Mucosa of stomach (tissue), 1 donor: Measurements from ENCODE around the gene SSTR4.

Source experiments
- H3K27me3 ChIP-seq: one replicate; pipeline ENCODE4 v1.7.0; 2013; ENCODE audit warnings: mild to moderate bottlenecking, low read length; ENCODE audit not compliant: control insufficient read depth, insufficient read depth
- H3K36me3 ChIP-seq: one replicate; pipeline ENCODE4 v1.7.0; 2013; ENCODE audit warnings: low read length; ENCODE audit not compliant: control insufficient read depth, insufficient read depth
- H3K4me1 ChIP-seq: one replicate; pipeline ENCODE4 v1.7.0; 2013; ENCODE audit warnings: mild to moderate bottlenecking, low read length; ENCODE audit not compliant: control insufficient read depth, insufficient read depth
- H3K4me3 ChIP-seq: one replicate; pipeline ENCODE4 v1.7.0; 2013; ENCODE audit warnings: low read length
- H3K9ac ChIP-seq: one replicate; pipeline ENCODE4 v1.7.0; 2013; ENCODE audit warnings: mild to moderate bottlenecking, low read length, moderate library complexity
- H3K9me3 ChIP-seq: one replicate; pipeline ENCODE4 v1.7.0; 2013; ENCODE audit warnings: mild to moderate bottlenecking, low read length, moderate library complexity; ENCODE audit not compliant: control insufficient read depth
- donor health status: Pancreatic carcinoma.

The SSTR4 gene

GRCh38 chr20:23049201-23050075 is 14.3 kb downstream of the SSTR4 start, which contains the start of gene THBD:
THBD (minus strand) TSS chr20:23049672; CDS start chr20:23049504, 168 bp downstream.
- Histone ChIP-seq H3K27me3 (peaks cover 4% of the 10 kb centered on the region), H3K4me3 (peak within 1 kb of the TSS; percentile 78), H3K36me3 (no peaks in the 10 kb centered on the region), H3K9me3 (no peaks in the 10 kb centered on the region), H3K4me1 (peaks cover 32% of the 10 kb centered on the region), H3K9ac (peak within 1 kb of the TSS; percentile 67)

DNA sequence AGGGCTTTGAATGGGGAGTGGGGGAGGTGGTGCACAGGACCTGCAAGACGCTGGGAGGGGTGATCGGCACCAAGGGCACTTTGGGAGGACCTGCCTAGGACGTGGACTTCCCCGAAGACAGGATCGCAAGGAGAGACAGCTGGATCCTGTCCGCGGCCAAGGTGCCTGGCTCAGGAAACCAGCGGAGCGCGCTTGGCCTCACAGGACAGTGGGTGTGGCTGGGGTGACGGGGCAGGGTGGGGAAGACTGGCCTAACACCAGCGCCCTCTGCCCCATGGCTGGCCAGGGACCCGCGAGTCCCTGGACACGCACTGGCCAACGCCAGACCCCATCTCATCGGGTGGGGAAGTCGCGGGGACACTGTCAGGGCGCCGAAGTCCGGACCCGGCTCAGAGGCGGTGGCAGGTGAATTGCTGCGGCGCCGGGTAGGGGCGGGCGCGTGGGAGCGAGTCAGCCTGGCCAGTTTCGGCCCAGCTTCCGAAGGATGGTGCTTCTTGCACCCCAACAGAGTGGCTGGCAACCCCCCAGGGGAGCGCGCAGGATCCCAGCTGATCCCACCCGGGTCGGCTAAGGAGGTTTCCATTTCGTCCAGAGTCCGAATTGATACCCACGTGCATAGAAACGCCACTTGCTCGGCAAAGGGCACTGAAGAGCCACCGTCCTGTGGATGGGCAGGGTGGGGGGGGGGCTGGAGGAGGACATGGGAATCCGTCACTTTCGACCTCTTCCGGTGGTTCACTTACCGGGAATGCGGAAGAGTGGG is 15.1 kb downstream of the SSTR4 start:
- Histone ChIP-seq H3K9ac (peak overlapping the region; percentile 67), H3K4me1 (peaks cover 32% of the 10 kb centered on the region), H3K36me3 (no peaks in the 10 kb centered on the region), H3K9me3 (no peaks in the 10 kb centered on the region), H3K27me3 (peaks cover 4% of the 10 kb centered on the region), H3K4me3 (peak overlapping the region; percentile 78)

DNA sequence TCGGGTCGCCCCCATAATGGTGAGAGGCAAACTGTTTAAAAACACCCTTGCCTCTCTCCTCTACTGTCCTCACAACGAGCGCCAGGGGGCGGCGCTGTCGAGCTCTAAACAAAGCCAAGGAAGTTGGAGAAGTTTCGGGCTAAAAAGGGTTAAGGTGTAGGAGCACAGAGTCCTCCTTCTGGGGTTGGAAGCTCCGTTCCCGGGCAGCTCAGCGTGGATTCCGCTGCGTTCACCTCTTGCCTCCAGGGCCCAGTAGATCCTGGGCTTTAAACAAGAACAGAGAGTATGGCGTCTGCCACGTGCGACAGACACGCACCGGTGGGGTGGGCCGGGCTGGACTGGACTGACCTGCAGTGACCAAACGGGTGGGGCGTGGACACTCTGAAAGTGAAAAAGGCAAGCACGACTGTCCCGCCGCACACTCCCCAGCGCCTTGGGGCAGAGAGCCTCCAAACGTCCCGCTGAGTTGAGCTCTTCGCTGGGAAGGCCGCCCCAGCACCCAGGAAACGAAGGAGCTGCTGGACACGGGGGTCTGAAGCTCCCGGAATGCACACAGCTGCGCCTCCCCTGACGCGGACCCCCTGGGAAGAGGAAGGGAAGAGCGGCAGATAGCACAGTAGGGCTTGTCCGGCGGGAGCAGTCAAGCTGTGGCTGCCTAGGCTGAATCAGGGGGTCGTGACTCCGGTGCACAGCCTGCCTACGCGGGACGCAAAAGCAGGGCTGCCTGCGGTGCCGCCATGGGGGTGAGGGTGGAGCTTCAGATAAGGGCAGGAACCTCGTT is 15.9 kb downstream of the SSTR4 start:
- Histone ChIP-seq H3K36me3 (no peaks in the 10 kb centered on the region), H3K9ac (peak overlapping the region; percentile 80), H3K4me1 (peaks cover 28% of the 10 kb centered on the region), H3K4me3 (peak overlapping the region; percentile 78), H3K9me3 (no peaks in the 10 kb centered on the region), H3K27me3 (peaks cover 4% of the 10 kb centered on the region)

GRCh38 chr20:23052904-23053303 is 17.8 kb downstream of the SSTR4 start:
- no peak overlapping the region for H3K4me3 ChIP-seq

DNA sequence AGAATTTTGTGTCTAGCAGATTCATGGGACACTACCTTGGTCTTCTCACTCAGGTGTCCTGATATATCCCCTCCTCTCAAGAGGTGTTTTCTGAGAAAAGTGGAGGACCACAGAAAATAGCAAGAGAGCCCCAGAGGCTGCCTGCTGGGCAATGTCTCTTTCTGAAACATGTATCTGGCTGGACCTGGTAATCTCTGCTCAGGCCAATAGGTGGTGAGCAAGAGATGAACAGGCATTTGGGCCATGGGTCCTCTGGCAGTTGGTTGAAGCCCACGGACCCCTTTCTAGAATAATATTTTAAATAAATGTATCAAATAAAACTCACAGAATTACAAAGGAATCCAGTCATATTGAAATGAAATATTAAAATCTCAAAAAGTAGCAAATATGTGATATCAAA is 23.1 kb downstream of the SSTR4 start:
- Histone ChIP-seq H3K9me3 (no peaks in the 10 kb centered on the region), H3K4me1 (no peaks in the 10 kb centered on the region), H3K9ac (no peak overlapping the region), H3K36me3 (no peaks in the 10 kb centered on the region), H3K4me3 (no peak overlapping the region), H3K27me3 (no peaks in the 10 kb centered on the region)

More at GRCh38 chr20:23052904-23053303, 17.8 kb downstream of the SSTR4 start:
- H3K4me1 ChIP-seq = peaks cover 12% of the 10 kb centered on the region
- H3K9me3 ChIP-seq = no peaks in the 10 kb centered on the region
- H3K9ac ChIP-seq = no peak overlapping the region
- H3K36me3 ChIP-seq = no peaks in the 10 kb centered on the region
- no peaks in the 10 kb centered on the region for H3K27me3 ChIP-seq

DNA sequence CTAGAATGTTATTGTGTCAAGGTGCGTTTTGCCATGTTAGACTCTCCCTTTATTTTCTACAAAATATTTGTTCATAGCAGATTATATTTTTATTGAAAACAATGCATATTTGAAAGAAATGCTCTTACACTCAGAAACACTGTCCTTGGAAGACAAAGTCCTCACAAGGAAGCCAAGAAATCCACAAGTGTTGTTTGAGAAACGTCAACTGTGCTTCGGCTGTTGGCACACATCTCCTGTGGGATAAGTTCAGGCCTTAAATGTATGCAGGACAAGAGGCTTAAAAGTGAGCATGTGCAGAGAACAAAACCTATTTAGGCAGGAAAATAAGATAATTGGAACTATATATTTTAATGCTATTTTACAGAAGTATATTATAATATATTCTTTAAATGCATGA is 23.9 kb downstream of the SSTR4 start:
- H3K9ac ChIP-seq = no peak overlapping the region
- no peak overlapping the region for H3K4me3 ChIP-seq
- H3K9me3 ChIP-seq = no peaks in the 10 kb centered on the region
- H3K27me3 ChIP-seq = no peaks in the 10 kb centered on the region
- no peaks in the 10 kb centered on the region for H3K36me3 ChIP-seq
- H3K4me1 ChIP-seq = no peaks in the 10 kb centered on the region

- Histone ChIP-seq H3K4me1 (no peaks in the 10 kb centered on the region), H3K9me3 (no peaks in the 10 kb centered on the region), H3K27me3 (no peaks in the 10 kb centered on the region), H3K4me3 (no peak overlapping the region), H3K9ac (no peak overlapping the region), H3K36me3 (no peaks in the 10 kb centered on the region)
These were observed 24.7 kb downstream of the SSTR4 start for GRCh38 chr20:23059846-23060245.

DNA sequence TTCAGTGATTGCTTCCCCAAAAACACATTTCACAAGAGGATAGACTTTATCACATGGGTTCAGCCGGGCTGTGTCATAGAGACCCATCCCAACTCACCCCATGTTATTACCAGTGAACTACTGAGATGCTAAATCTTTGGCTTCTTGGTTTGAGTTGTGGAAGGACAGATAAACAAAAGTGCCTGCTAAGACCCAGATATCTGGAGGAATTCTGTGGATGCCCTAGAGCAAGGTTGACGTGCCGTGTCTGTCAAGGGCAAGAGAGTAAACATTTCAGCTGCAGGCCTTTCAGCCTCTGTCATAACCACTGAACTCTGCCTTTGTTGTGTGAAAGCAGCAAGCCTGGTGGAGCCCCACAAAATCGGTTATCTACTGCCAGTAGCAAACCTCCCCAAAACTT is 25.5 kb downstream of the SSTR4 start:
- Histone ChIP-seq H3K4me3 (no peak overlapping the region), H3K9ac (no peak overlapping the region), H3K36me3 (no peaks in the 10 kb centered on the region), H3K9me3 (no peaks in the 10 kb centered on the region), H3K4me1 (no peaks in the 10 kb centered on the region), H3K27me3 (no peaks in the 10 kb centered on the region)

DNA sequence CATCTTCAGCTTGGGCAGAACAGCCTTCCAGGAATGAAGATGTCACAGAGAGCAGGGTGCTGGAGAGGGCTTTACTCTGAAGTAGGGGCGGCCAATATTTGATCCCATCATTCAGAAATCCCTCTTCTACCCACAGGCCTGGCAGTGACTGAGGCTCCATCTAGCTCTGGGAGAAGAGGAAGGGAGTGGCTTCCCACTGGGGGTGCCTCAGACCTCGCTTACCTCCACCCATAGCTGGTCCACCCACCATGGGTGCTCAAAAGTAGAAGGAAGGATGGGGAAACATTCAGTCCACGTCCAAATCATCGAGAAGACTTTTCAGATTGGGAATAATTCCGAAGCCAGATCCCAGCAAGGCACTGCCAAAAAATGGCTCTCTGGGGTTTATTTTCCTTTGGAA is 26.1 kb downstream of the SSTR4 start:
- H3K4me1 ChIP-seq = peaks cover 4% of the 10 kb centered on the region
- H3K9me3 ChIP-seq = no peaks in the 10 kb centered on the region
- H3K36me3 ChIP-seq = no peaks in the 10 kb centered on the region
- H3K27me3 ChIP-seq = no peaks in the 10 kb centered on the region
- H3K9ac ChIP-seq = no peak overlapping the region
- H3K4me3 ChIP-seq = no peak overlapping the region

- no peak overlapping the region for H3K9ac ChIP-seq
- peaks cover 4% of the 10 kb centered on the region for H3K4me1 ChIP-seq
- H3K36me3 ChIP-seq = no peaks in the 10 kb centered on the region
- no peak overlapping the region for H3K4me3 ChIP-seq
- H3K9me3 ChIP-seq = no peaks in the 10 kb centered on the region
- no peaks in the 10 kb centered on the region for H3K27me3 ChIP-seq
These were observed 26.8 kb downstream of the SSTR4 start for GRCh38 chr20:23061734-23062561.

DNA sequence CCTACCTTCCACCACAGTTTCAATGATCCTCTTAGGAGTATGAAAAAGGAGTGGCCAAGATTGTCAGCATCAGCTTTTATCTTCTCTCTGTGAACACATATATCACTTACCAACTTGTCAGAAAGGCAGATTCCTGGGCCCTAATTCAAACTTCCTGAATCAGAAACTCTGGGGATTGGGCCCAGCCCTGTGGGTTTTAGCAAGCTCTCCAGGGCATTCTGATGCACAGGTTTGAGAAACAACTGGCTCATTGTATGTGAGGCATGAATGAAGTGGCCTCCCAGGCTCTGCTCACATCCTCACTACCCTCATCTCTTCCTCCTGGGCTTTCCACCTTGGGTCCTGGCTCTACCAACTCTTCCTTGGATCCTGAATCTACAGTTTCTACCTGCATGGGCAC is 27.5 kb downstream of the SSTR4 start:
- H3K4me1 ChIP-seq = peaks cover 4% of the 10 kb centered on the region
- H3K27me3 ChIP-seq = no peaks in the 10 kb centered on the region
- no peak overlapping the region for H3K9ac ChIP-seq
- H3K4me3 ChIP-seq = no peak overlapping the region
- no peaks in the 10 kb centered on the region for H3K36me3 ChIP-seq
- H3K9me3 ChIP-seq = no peaks in the 10 kb centered on the region
